ENCODE results near the gene ADGRG1.

DNA sequence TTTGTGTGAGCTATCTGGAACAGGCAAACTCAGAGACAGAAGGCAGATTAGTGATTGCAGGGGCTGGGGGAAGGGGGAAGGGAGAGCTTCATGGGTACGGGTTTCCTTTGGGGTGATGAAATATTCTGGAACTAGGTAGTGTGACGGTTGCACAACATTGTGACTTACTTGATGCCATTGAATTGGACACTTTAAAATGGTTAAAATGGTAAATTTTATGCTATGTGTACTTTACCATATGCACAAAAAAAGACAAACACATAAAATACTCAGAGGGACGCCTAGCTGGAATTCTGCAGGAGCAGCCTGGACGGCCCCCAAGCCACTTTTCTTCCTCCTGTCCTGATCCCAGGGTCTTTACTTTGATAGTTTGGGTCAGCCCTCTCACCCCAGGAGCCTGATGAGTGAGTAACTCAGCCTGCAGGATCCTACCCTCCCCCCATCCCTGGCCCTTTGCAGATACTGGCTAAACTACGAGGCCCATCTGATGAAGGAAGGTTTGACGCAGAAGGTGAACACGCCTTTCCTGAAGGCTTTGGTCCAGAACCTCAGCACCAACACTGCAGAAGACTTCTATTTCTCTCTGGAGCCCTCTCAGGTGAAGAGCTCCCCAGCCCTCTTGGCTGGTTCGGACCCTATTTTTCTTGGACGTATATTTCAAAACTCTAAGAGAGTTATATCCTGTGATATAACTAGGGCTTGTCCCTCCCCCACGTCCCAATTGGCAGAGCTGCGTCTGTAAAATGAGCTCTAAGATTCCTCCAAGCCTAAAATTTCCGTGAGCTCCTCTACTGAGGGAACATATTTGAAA, 47.5 kb downstream of the ADGRG1 start:
- no peak for TF ChIP-seq POLR2AphosphoS5 (IDR thresholded peaks at IDR 0.05; ENCODE audit: insufficient read depth in 1 of 2, low read depth in 1 of 2)
- TF ChIP-seq, protein P1, sequence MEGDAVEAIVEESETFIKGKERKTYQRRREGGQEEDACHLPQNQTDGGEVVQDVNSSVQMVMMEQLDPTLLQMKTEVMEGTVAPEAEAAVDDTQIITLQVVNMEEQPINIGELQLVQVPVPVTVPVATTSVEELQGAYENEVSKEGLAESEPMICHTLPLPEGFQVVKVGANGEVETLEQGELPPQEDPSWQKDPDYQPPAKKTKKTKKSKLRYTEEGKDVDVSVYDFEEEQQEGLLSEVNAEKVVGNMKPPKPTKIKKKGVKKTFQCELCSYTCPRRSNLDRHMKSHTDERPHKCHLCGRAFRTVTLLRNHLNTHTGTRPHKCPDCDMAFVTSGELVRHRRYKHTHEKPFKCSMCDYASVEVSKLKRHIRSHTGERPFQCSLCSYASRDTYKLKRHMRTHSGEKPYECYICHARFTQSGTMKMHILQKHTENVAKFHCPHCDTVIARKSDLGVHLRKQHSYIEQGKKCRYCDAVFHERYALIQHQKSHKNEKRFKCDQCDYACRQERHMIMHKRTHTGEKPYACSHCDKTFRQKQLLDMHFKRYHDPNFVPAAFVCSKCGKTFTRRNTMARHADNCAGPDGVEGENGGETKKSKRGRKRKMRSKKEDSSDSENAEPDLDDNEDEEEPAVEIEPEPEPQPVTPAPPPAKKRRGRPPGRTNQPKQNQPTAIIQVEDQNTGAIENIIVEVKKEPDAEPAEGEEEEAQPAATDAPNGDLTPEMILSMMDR (IDR thresholded peaks at IDR 0.05) = no peak
- no peak for TF ChIP-seq POLR2A (IDR thresholded peaks at IDR 0.05)

All from vagina (tissue), 2 donors.